Spleen (tissue), 11 donors: ENCODE results near the gene TEPSIN. TPM values are rescaled to one million over a fixed set of nuclear protein-coding genes. Genes with fewer than 3 reads are reported as not detected.

ENCODE experiments used
- DNase-seq: peaks from one replicate; pipeline ENCODE4 v3.0.0-alpha.2; 2020
- H3K27ac ChIP-seq, 8 donors: fragments of 200-600 bp; sonication (generic) in 7 of 8; 1 replicate in 4 of 8; 2 replicates in 4 of 8; pipeline versions ENCODE4 v1.5.0 to v1.8.0; 2016 to 2021; ENCODE audit warnings: inconsistent platforms in 4 of 8, mild to moderate bottlenecking in 4 of 8, moderate library complexity in 1 of 8
- H3K27me3 ChIP-seq, 7 donors: fragments of 200-600 bp; sonication (generic) in 6 of 7; replicated peaks in 1 of 7; 1 replicate in 4 of 7; 2 replicates in 3 of 7; pipeline versions ENCODE4 v1.5.0 to v1.8.0; 2016 to 2021; ENCODE audit warnings: inconsistent platforms in 3 of 7, mild to moderate bottlenecking in 1 of 7
- H3K36me3 ChIP-seq, 6 donors: fragments of 200-600 bp; sonication (generic) in 5 of 6; 1 replicate in 4 of 6; 2 replicates in 2 of 6; pipeline versions ENCODE4 v1.5.0 to v1.8.0; 2016 to 2021; ENCODE audit warnings: inconsistent platforms in 2 of 6
- H3K4me1 ChIP-seq, 6 donors: fragments of 200-600 bp; sonication (generic) in 5 of 6; 1 replicate in 3 of 6; 2 replicates in 3 of 6; pipeline versions ENCODE4 v1.5.0 to v1.8.0; 2016 to 2021; ENCODE audit warnings: inconsistent platforms in 3 of 6
- H3K4me3 ChIP-seq, 8 donors: fragments of 200-600 bp; sonication (generic) in 7 of 8; 1 replicate in 4 of 8; 2 replicates in 4 of 8; pipeline versions ENCODE4 v1.5.0 to v1.8.0; 2016 to 2021; ENCODE audit warnings: inconsistent platforms in 4 of 8, mild to moderate bottlenecking in 4 of 8, moderate library complexity in 2 of 8
- H3K9me3 ChIP-seq, 8 donors: fragments of 200-600 bp; sonication (generic) in 7 of 8; 1 replicate in 4 of 8; 2 replicates in 4 of 8; pipeline versions ENCODE4 v1.5.0 to v1.8.0; 2016 to 2021; ENCODE audit warnings: inconsistent platforms in 4 of 8
- POLR2A ChIP-seq, 3 donors: fragments of 450-650 bp; IDR thresholded peaks; one replicate each; pipeline ENCODE4 v1.5.1; 2017; ENCODE audit warnings: antibody characterized with exemption in 3 of 3, mild to moderate bottlenecking in 1 of 3
- POLR2AphosphoS5 ChIP-seq, 3 donors: sonication (generic); formaldehyde crosslinking; IDR thresholded peaks; one replicate each; pipeline ENCODE4 v1.5.1; 2017; ENCODE audit warnings: antibody characterized with exemption in 3 of 3
- WGBS, 5 donors: extraction: QIAGEN DNeasy Blood & Tissue Kit in 3 of 5; methylation state at CpG; one replicate each; pipeline versions ENCODE4 v1.1.5 to v1.1.7; 2013 to 2018; 5-methylcytosine and 5-hydroxymethylcytosine counted together
- intact Hi-C: fragments of 100-400 bp; cut with DNase I; formaldehyde crosslinking; loops from one replicate; pipeline ENCODE4 v1.15.0; 2023; ENCODE audit warnings: low total_unique reads
- polyA plus RNA-seq, 3 donors: library from polyadenylated mRNA; stranded (reverse); fragments of 200-250 nt; gene quantifications; one replicate each; pipeline ENCODE4 v1.2.1, GENCODE V29; 2013
- total RNA-seq, 7 donors: library from RNA; depleted of rRNA in 3 of 7; stranded (reverse); fragments of >200 nt in 3 of 7; fragmentation: NEBNext Ultra II Directional in 4 of 7; extraction: Animal tissue kit (Norgen Biotek cat#: 25700) in 4 of 7; gene quantifications; one replicate each; pipeline versions ENCODE4 v1.1.0 to v1.2.1, GENCODE V29; 2016 to 2021
- TF ChIP-seq, protein P1 (sequence below), 11 experiments: fragments of 200-600 bp in 7 of 11; fragments of 450-650 bp in 4 of 11; sonication (generic) in 4 of 11; IDR thresholded peaks in 8 of 11; conservative IDR thresholded peaks in 3 of 11; 1 replicate in 7 of 11; 2 replicates in 4 of 11; pipeline versions ENCODE4 v1.4.0 to v1.8.0; 2016 to 2021; ENCODE audit warnings: antibody characterized with exemption in 11 of 11, inconsistent platforms in 4 of 11, mild to moderate bottlenecking in 1 of 11
- donor health status: healthy with polysubstance abuse.
- donor health status: DM: no; HTN: no; CAD: no; lungs with moderate emphysema.
- donor health status: DM: no; HTN: no; CAD: no.
- donor health status: Bipolar disorder and iron deficiency.
- donor health status: healthy.
- donor health status: DM: no; HTN: no; CAD: no.
- donor health status: DM: yes; HTN: yes; CAD: no.

TEPSIN gene
- total and polyA plus RNA-seq, 10 donors = 36.9 to 88.8 (median 72.3) TPM

DNA sequence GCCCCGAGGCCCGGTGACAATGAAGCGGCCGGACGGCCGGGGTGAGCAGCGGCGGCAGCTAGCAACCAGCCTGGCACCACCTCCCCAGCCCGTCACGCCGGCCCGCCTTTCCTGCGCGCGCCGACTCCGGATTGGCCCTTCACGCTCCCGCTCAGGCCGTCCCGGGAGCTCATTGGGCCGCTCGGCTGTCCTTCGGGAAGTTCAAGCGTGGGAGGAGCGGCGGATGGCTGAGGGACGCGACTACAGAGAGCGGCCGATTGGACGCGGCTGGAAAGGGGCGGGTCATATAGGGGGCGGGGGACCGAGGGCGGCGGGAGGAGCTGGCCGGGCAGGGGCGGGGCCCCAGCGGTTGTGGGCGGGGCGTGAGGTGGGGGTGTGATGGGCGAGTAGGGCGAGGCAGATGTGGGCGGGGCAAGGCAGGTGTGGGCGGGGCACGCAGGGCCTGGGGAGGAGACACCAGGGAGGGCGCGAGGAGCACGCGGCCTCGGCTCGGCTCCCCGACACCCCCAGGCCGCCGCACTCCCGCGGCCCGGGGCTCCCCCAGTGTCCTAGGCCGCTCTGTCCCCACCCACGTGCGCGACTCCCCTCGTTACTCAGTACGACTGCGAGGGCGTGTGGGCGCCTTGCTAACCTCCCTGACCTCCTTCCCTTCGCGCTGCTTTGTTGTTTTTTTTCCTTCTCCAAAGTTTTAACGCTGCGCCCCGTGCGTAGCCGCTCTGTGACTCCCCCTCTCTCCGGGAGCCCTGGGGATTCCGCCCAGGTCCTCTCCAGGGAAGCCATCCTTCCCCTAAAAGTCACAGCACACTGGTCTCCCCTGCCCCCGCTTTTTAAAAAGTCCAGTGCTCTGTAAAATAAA, 15.7 kb downstream of the TEPSIN start, which contains the start of gene CEP131:
Gene CEP131 (minus strand): TSS at position 60 of the 856 bp plus-strand sequence. CDS start 2,909 bp downstream, outside the sequence.
- DNase-seq = peak; percentile 100
- H3K4me1 ChIP-seq = peaks cover 8 to 42% (median 31%) of the 10 kb centered on the region in 6 donors
- H3K36me3 ChIP-seq = peaks cover 0 to 21% (median 3%) of the 10 kb centered on the region in 6 donors
- no peaks in the 10 kb centered on the region for H3K9me3 ChIP-seq
- no peaks in the 10 kb centered on the region for H3K27me3 ChIP-seq
- intact Hi-C loops = no loop called here
- peak within 1 kb of the TSS in 7 of 8 donors; percentile 53 to 81 (median 69) for H3K27ac ChIP-seq
- 1 to 2% (median 1%) methylated on average over 53 to 79 of the region's 79 CpGs for whole genome bisulfite sequencing, 5 donors
- TF ChIP-seq POLR2A (IDR thresholded peaks at IDR 0.05) (peak in 1 of 3 donors; percentile 31), POLR2AphosphoS5 (IDR thresholded peaks at IDR 0.05) (peak; percentile 57 to 85 (median 82))
- TF ChIP-seq, protein P1, sequence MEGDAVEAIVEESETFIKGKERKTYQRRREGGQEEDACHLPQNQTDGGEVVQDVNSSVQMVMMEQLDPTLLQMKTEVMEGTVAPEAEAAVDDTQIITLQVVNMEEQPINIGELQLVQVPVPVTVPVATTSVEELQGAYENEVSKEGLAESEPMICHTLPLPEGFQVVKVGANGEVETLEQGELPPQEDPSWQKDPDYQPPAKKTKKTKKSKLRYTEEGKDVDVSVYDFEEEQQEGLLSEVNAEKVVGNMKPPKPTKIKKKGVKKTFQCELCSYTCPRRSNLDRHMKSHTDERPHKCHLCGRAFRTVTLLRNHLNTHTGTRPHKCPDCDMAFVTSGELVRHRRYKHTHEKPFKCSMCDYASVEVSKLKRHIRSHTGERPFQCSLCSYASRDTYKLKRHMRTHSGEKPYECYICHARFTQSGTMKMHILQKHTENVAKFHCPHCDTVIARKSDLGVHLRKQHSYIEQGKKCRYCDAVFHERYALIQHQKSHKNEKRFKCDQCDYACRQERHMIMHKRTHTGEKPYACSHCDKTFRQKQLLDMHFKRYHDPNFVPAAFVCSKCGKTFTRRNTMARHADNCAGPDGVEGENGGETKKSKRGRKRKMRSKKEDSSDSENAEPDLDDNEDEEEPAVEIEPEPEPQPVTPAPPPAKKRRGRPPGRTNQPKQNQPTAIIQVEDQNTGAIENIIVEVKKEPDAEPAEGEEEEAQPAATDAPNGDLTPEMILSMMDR (IDR thresholded peaks at IDR 0.05 in 8 of 11, conservative IDR thresholded peaks at IDR 0.05 in 3 of 11) = peak in 1 of 11 experiments; percentile 27
- H3K4me3 ChIP-seq = peak within 1 kb of the TSS; percentile 63 to 86 (median 82)

DNA sequence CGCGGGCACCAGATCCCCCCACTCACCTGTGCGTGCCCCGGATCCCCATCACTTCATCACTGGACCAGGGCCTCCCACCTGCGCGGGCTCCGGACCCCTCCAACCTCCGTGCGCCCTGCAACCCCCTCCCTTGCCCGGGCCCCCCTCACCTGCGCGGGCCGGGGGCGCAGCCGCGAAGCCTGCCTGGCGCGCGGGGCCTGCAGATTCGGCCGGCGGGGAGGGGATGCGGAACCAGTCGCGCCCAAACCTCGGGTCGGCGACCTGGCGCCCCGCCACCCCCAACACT, 16.3 kb downstream of the TEPSIN start:
- TF ChIP-seq POLR2AphosphoS5 (IDR thresholded peaks at IDR 0.05) (no peak), POLR2A (IDR thresholded peaks at IDR 0.05) (no peak)
- TF ChIP-seq, protein P1 (IDR thresholded peaks at IDR 0.05 in 8 of 11, conservative IDR thresholded peaks at IDR 0.05 in 3 of 11) = no peak
- Histone ChIP-seq H3K36me3 (peaks cover 0 to 26% (median 3%) of the 10 kb centered on the region in 6 donors), H3K4me3 (peak overlapping the region; percentile 63 to 86 (median 82)), H3K4me1 (peaks cover 8 to 36% (median 26%) of the 10 kb centered on the region in 6 donors), H3K27ac (peak overlapping the region in 5 of 8 donors; percentile 50 to 81 (median 76)), H3K9me3 (no peaks in the 10 kb centered on the region), H3K27me3 (no peaks in the 10 kb centered on the region)
- intact Hi-C loops = no loop called here
- 0 to 10% (median 1%) methylated on average over 2 to 30 of the region's 30 CpGs for WGBS, 5 donors
- DNase-seq = no peak

DNA sequence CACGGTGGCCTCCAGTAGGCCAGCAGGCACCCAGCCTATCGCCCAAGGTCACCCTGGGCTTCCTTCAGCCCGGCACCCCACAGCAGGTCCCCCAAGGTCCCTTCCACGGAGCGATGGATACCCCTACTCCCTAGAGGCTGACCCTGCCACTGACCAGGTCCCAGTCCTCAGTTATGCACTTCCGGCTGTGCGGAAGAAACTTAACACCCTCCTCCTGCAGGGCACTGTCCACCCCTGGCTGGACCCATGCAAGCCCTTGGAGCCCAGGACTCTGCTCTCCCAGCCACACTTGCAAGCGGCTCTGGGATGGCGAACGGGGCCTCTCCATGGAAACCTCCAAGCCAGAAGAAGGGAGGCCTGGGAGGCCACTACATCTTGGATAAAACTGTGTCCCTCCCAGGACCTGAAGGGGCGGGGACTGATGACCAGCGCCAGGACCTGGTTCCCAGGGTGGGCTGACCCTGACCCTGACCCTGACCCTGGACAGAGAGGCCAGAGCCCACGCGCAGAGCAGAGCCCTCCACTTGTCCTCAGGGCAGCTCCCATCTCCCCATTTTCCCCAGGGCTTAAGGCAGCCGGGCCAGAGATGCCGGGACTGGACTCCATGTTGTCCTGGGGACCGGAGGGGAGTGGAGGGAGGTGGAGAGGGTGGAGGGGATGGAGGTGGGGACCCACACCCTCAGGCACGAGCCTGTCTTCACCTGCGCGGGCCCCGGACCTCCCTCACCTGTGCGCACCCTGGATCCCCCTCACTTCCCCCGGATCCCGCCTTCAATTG, 16.8 kb downstream of the TEPSIN start:
- intact Hi-C loops = no loop called here
- WGBS, 5 donors = 26 to 38% (median 33%) methylated on average over 14 to 24 of the region's 24 CpGs
- no peak for DNase-seq
- TF ChIP-seq, protein P1 (IDR thresholded peaks at IDR 0.05 in 8 of 11, conservative IDR thresholded peaks at IDR 0.05 in 3 of 11) = no peak
- TF ChIP-seq POLR2A (IDR thresholded peaks at IDR 0.05) = no peak
- no peak for TF ChIP-seq POLR2AphosphoS5 (IDR thresholded peaks at IDR 0.05)
- H3K27me3 ChIP-seq = no peaks in the 10 kb centered on the region
- H3K4me1 ChIP-seq = peaks cover 8 to 31% (median 24%) of the 10 kb centered on the region in 6 donors
- H3K36me3 ChIP-seq = peaks cover 0 to 31% (median 3%) of the 10 kb centered on the region in 6 donors
- peak overlapping the region; percentile 63 to 86 (median 82) for H3K4me3 ChIP-seq
- H3K27ac ChIP-seq = peak overlapping the region in 4 of 8 donors; percentile 57 to 81 (median 76)
- no peaks in the 10 kb centered on the region for H3K9me3 ChIP-seq
